Activated CD4-positive, CD25-positive, alpha-beta regulatory T cell treated with anti-CD3 and anti-CD28 coated beads, Interleukin-2, amount 50 U/mL, for 72 hours (primary cell): ENCODE measurements around the gene SFMBT2.
A peak's percentile ranks its signal among the peaks of the same experiment; 100 is the strongest.

Source experiments
- DNase-seq: peaks from one replicate; pipeline ENCODE4 v3.0.0; 2021

The SFMBT2 gene

GRCh38 chr10:7121154-7121797 lies 289.6 kb downstream of the SFMBT2 start:
- DNase-seq, result peak; percentile 62

GRCh38 chr10:7119325-7120015 lies 291.4 kb downstream of the SFMBT2 start:
- no peak for DNase-seq

- no peak for DNase-seq
These were observed 292.8 kb downstream of the SFMBT2 start for GRCh38 chr10:7117806-7118674.

GRCh38 chr10:7117177-7117799 lies 293.5 kb downstream of the SFMBT2 start:
- DNase-seq, result no peak

GRCh38 chr10:7111561-7111960 lies 299.3 kb downstream of the SFMBT2 start:
- DNase-seq, result no peak

- no peak for DNase-seq
These were observed 299.7 kb downstream of the SFMBT2 start for GRCh38 chr10:7111089-7111488.
